Heart right ventricle (tissue), 16 donors: ENCODE measurements around the gene RALGPS1. TPM values are rescaled to one million over a fixed set of nuclear protein-coding genes. Genes with fewer than 3 reads are reported as not detected.

Experiments used
- ATAC-seq, 8 donors: fragments of 200-7000 bp; cut with Tn5 transposase; one replicate each; pipeline ENCODE4 v1.9.1; 2020; ENCODE audit warnings: mild to moderate bottlenecking in 8 of 8, moderate library complexity in 8 of 8, moderate number of reproducible peaks in 1 of 8
- DNase-seq, 2 donors: peaks; one replicate each; pipeline ENCODE4 v3.0.0-alpha.2; 2020
- H3K27ac ChIP-seq, 10 donors: fragments of 200-600 bp; sonication (generic) in 2 of 10; one replicate each; pipeline versions ENCODE4 v1.5.0 to v1.8.0; 2020 to 2022; ENCODE audit warnings: mild to moderate bottlenecking in 3 of 10
- H3K27me3 ChIP-seq, 7 donors: fragments of 200-600 bp; one replicate each; pipeline ENCODE4 v1.8.0; 2021 to 2022; ENCODE audit warnings: mild to moderate bottlenecking in 2 of 7
- H3K36me3 ChIP-seq, 9 donors: fragments of 200-600 bp; sonication (generic) in 1 of 9; one replicate each; pipeline versions ENCODE4 v1.5.0 to v1.8.0; 2020 to 2022; ENCODE audit warnings: mild to moderate bottlenecking in 2 of 9
- H3K4me1 ChIP-seq, 9 donors: fragments of 200-600 bp; sonication (generic) in 1 of 9; one replicate each; pipeline versions ENCODE4 v1.5.0 to v1.8.0; 2020 to 2022; ENCODE audit warnings: mild to moderate bottlenecking in 4 of 9
- H3K4me3 ChIP-seq, 10 donors: fragments of 200-600 bp; sonication (generic) in 2 of 10; one replicate each; pipeline versions ENCODE4 v1.5.0 to v1.8.0; 2020 to 2022; ENCODE audit warnings: mild to moderate bottlenecking in 7 of 10, moderate library complexity in 2 of 10
- H3K9me3 ChIP-seq, 11 donors: fragments of 200-600 bp in 10 of 11; sonication (generic) in 2 of 11; one replicate each; pipeline versions ENCODE4 v1.5.0 to v1.8.0; 2013 to 2022; ENCODE audit warnings: mild to moderate bottlenecking in 2 of 11, control low read depth in 1 of 11, moderate library complexity in 1 of 11
- WGBS, 2 donors: extraction: QIAGEN DNeasy Blood & Tissue Kit; methylation state at CpG; one replicate each; pipeline ENCODE4 v1.1.7; 2013; ENCODE audit warnings: inconsistent platforms in 1 of 2; 5-methylcytosine and 5-hydroxymethylcytosine counted together
- intact Hi-C, 10 donors: fragments of 100-400 bp; cut with DNase I; formaldehyde crosslinking; loops; one replicate each; pipeline versions ENCODE4 v1.11.1 to v1.14.2; 2022
- polyA plus RNA-seq, 2 donors: library from polyadenylated mRNA; stranded (reverse); fragments of 200-250 nt; gene quantifications; one replicate each; pipeline ENCODE4 v1.2.3, GENCODE V29; 2013
- total RNA-seq, 10 donors: library from RNA; stranded (reverse); fragmentation: NEBNext Ultra II Directional in 3 of 10; extraction: Animal tissue kit (Norgen Biotek cat#: 25700) in 3 of 10; gene quantifications; one replicate each; pipeline versions ENCODE4 v1.2.1 to v1.2.4, GENCODE V29; 2021 to 2023
- TF ChIP-seq, protein P1 (sequence below), 9 donors: fragments of 200-600 bp; sonication (generic) in 2 of 9; IDR thresholded peaks; one replicate each; pipeline versions ENCODE4 v1.5.0 to v1.8.0; 2021 to 2022; ENCODE audit warnings: antibody characterized with exemption in 9 of 9, mild to moderate bottlenecking in 5 of 9, moderate library complexity in 1 of 9
- donor health status: Arrhythmogenic right ventricular cardiomyopathy.
- donor health status: ischemic (EF 13 %, LVEDD 7.1; RV severe dilation, severe dysfunction).
- donor health status: healthy with polysubstance abuse.
- donor health status: DM: no; HTN: yes; CAD: no.
- donor health status: DM: no; HTN: no; CAD: no.
- donor health status: ischemic (EF 25% LVEDD 6.9; RV normal size, moderate dysfunction).
- donor health status: ischemic (EF 25% LVEDD 5.7; RV mildly dilated, moderate dysfunction).
- donor health status: healthy.
- donor health status: DM: yes; HTN: yes; CAD: no.
- donor health status: Ischemic cardiomyopathy.
- donor health status: ischemic (EF 35%, LVEDD 5.7; RV mildly dilated, moderate dysfunction).
- donor health status: nonischemic (EF 11% LVEDD 7.7; RV severe dilation, severe dysfunction).
- donor health status: DM: yes; HTN: yes; CAD: no.
- donor health status: PGD.
- donor health status: ischemic (EF 29% LVEDD 5.4; RV normal size, mild dysfunction).
- donor health status: nonischemic (EF 23%, LVEDD 6.1; RV moderate dilation, normal function).

Gene RALGPS1
- total and polyA plus RNA-seq, 12 donors = 4.2 to 25.0 (median 16.8) TPM

DNA sequence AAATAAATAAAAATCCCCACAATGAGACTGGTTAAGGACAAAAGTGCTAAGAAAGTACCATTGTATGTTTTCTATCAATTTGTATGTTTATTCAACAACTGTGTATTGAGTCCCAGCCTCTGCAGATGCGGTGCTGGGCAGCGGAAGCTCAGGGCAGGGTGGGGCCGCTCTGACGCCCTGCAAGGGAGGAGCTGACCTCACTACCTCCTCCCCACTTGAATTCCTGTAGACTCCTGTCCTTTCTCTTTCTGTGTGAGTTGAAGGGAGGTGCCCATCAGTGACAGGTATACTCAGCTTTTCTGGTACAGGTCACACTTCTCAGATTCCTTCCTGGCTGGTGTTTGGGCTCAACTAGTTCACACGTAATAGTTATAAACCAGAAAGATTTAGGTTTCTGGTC is 180.8 kb downstream of the RALGPS1 start:
- Histone ChIP-seq H3K36me3 (peaks cover 0 to 75% (median 13%) of the 10 kb centered on the region in 9 donors), H3K4me3 (no peak overlapping the region), H3K27me3 (no peaks in the 10 kb centered on the region), H3K27ac (peak overlapping the region in 3 of 10 donors; percentile 14 to 51 (median 36)), H3K4me1 (peaks cover 0 to 56% (median 34%) of the 10 kb centered on the region in 9 donors), H3K9me3 (no peaks in the 10 kb centered on the region)
- intact Hi-C loops = loop anchor here in 1 of 10 donors (10.0 kb wide), 1 partner anchor 111 kb away; no protein-coding TSS in a partner anchor
- DNase-seq = no peak
- ATAC-seq = no peak
- 92 to 96% methylated on average over 5 of the region's 5 CpGs for WGBS, 2 donors
- TF ChIP-seq, protein P1, sequence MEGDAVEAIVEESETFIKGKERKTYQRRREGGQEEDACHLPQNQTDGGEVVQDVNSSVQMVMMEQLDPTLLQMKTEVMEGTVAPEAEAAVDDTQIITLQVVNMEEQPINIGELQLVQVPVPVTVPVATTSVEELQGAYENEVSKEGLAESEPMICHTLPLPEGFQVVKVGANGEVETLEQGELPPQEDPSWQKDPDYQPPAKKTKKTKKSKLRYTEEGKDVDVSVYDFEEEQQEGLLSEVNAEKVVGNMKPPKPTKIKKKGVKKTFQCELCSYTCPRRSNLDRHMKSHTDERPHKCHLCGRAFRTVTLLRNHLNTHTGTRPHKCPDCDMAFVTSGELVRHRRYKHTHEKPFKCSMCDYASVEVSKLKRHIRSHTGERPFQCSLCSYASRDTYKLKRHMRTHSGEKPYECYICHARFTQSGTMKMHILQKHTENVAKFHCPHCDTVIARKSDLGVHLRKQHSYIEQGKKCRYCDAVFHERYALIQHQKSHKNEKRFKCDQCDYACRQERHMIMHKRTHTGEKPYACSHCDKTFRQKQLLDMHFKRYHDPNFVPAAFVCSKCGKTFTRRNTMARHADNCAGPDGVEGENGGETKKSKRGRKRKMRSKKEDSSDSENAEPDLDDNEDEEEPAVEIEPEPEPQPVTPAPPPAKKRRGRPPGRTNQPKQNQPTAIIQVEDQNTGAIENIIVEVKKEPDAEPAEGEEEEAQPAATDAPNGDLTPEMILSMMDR (IDR thresholded peaks at IDR 0.05) = no peak

DNA sequence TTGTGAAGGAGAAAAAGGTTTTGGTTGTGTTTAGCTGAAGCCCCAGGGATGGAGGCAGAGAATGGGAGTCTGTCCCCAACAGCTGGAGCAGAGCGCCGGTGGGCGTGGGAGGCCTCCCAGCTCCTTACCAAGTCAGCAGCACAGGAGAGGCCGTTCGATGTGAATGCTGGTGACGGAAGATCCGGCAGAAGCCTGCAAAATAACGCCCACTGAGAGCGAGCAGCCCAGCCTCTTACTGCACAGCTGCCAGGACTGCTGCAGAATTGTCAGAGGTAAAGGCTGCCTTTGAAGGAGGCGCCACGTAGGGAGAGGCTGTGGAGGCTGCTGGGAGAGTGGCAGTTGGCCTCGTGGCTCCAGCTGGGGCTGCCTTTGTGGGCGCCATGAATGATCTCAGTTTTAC is 181.6 kb downstream of the RALGPS1 start:
- Histone ChIP-seq H3K4me3 (no peak overlapping the region), H3K4me1 (peaks cover 0 to 49% (median 31%) of the 10 kb centered on the region in 9 donors), H3K27me3 (no peaks in the 10 kb centered on the region), H3K36me3 (peaks cover 0 to 74% (median 12%) of the 10 kb centered on the region in 9 donors), H3K9me3 (no peaks in the 10 kb centered on the region), H3K27ac (peak overlapping the region in 5 of 10 donors; percentile 8 to 51 (median 20))
- ATAC-seq (peak in 7 of 8 donors; percentile 21 to 61 (median 48)), DNase-seq (no peak)
- TF ChIP-seq, protein P1 (IDR thresholded peaks at IDR 0.05) = no peak
- WGBS, 2 donors = 79 to 85% methylated on average over 13 of the region's 13 CpGs
- intact Hi-C loops = loop anchor here in 1 of 10 donors (10.0 kb wide), 1 partner anchor 111 kb away; no protein-coding TSS in a partner anchor

DNA sequence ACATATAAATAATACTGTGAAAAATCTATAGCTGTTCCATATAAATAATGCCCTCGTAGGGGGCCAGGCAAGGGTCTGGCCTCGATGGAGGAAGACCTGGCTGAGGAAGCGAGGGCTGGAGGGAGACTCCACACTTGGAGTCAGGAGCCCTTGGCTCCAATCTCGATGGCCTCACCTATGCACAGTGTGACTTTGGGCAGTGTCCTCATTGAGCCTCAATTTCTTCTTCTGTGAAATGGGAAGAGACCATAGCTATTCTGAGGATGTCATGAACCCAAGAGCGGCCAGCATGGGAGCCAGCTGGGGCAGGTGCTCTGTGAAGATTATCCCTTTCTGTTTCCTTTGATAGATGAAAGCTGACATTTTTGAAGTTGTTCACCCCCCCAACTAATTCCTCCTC is 183.1 kb downstream of the RALGPS1 start:
- peaks cover 0 to 72% (median 0%) of the 10 kb centered on the region in 9 donors for H3K36me3 ChIP-seq
- no peak for ATAC-seq
- no peaks in the 10 kb centered on the region for H3K27me3 ChIP-seq
- no peak for DNase-seq
- WGBS, 2 donors = 93 to 94% methylated on average over 5 of the region's 5 CpGs
- peaks cover 0 to 43% (median 27%) of the 10 kb centered on the region in 9 donors for H3K4me1 ChIP-seq
- TF ChIP-seq, protein P1 (IDR thresholded peaks at IDR 0.05) = no peak
- H3K27ac ChIP-seq = peak overlapping the region in 1 of 10 donors; percentile 77
- intact Hi-C loops = loop anchor here in 1 of 10 donors (10.0 kb wide), 1 partner anchor 113 kb away; no protein-coding TSS in a partner anchor
- H3K9me3 ChIP-seq = no peaks in the 10 kb centered on the region
- H3K4me3 ChIP-seq = no peak overlapping the region

DNA sequence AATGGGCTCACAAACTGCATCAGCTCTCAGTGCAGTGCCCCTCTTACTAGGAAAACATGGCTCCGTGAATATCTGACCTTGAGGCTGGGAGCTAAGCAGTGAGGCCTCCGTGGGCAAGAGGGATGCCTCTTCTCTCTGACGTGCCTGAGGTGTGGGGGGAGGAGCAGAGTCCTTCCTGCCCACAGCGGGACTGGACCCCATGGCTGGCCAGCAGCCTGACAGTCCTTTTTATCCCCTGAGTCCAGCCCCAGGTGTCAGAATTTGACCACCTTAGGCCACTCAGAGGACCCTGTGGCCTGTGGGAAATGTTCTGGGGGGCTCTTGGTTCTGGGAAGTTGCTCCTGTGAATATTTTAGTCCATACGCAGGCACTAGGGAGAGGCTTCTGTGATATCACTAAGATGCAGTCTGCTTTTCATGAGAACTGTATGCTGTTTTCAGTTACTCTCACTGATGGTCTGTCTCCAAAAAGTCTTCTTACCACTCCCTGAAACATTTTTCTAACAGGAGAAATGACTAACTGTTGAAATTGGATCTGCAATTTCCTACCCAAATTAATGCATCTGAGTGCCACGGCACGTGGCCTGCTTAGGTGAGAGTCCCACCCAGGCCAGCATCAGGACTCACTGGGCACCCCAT is 184.5 kb downstream of the RALGPS1 start:
- Histone ChIP-seq H3K4me1 (peaks cover 0 to 56% (median 41%) of the 10 kb centered on the region in 9 donors), H3K27me3 (no peaks in the 10 kb centered on the region), H3K4me3 (no peak overlapping the region), H3K9me3 (no peaks in the 10 kb centered on the region), H3K27ac (peak overlapping the region in 9 of 10 donors; percentile 52 to 80 (median 71)), H3K36me3 (peaks cover 0 to 72% (median 0%) of the 10 kb centered on the region in 9 donors)
- WGBS, 2 donors = 53 to 58% methylated on average over 7 of the region's 7 CpGs
- ATAC-seq = peak in 7 of 8 donors; percentile 15 to 54 (median 31)
- intact Hi-C loops = loop anchor here in 1 of 10 donors (10.0 kb wide), 1 partner anchor 114 kb away; no protein-coding TSS in a partner anchor
- TF ChIP-seq, protein P1 (IDR thresholded peaks at IDR 0.05) = no peak
- no peak for DNase-seq
